ENCODE data around the gene PARD6G.
"Not testable (repeated sequence)": the region's sequence is repeated elsewhere in the genome, so short reads cannot be mapped to it uniquely, and the experiment has no call there.

The PARD6G gene

GRCh38 chr18:80247393-80247841 lies at the start of gene PARD6G:
PARD6G (minus strand) TSS chr18:80247514; CDS start chr18:80247348, 166 bp downstream.
- peak; percentile 61 to 64 for ATAC-seq

GRCh38 chr18:80262241-80263033 lies 15.1 kb upstream of the PARD6G start:
- not testable (repeated sequence) for ATAC-seq

GRCh38 chr18:80259610-80260009 lies 12.3 kb upstream of the PARD6G start:
- ATAC-seq, result no peak

GRCh38 chr18:80258640-80259039 lies 11.3 kb upstream of the PARD6G start:
- ATAC-seq, result no peak

GRCh38 chr18:80257579-80258543 lies 10.5 kb upstream of the PARD6G start:
- peak in 1 of 2 donors; percentile 13 for ATAC-seq

GRCh38 chr18:80254971-80255500 lies 7.7 kb upstream of the PARD6G start:
- no peak for ATAC-seq

GRCh38 chr18:80253871-80254492 lies 6.7 kb upstream of the PARD6G start:
- ATAC-seq, result no peak

GRCh38 chr18:80253236-80253635 lies 5.9 kb upstream of the PARD6G start:
- ATAC-seq, result no peak

- no peak for ATAC-seq
Measured at GRCh38 chr18:80252136-80252535, 4.8 kb upstream of the PARD6G start.

GRCh38 chr18:80251700-80252099 lies 4.4 kb upstream of the PARD6G start:
- ATAC-seq, result no peak

GRCh38 chr18:80250740-80251364 lies 3.5 kb upstream of the PARD6G start:
- no peak for ATAC-seq

- ATAC-seq, result no peak
Measured at GRCh38 chr18:80249217-80250093, 2.1 kb upstream of the PARD6G start.

GRCh38 chr18:80246445-80247392 lies 595 bp downstream of the PARD6G start:
- ATAC-seq, result no peak

GRCh38 chr18:80245781-80246444 lies 1.4 kb downstream of the PARD6G start:
- no peak for ATAC-seq

GRCh38 chr18:80244956-80245730 lies 2.2 kb downstream of the PARD6G start:
- no peak for ATAC-seq

GRCh38 chr18:80244167-80244566 lies 3.1 kb downstream of the PARD6G start:
- no peak for ATAC-seq

GRCh38 chr18:80243204-80243603 lies 4.1 kb downstream of the PARD6G start:
- ATAC-seq, result no peak
